HG03139 (cell line): Measurements from ENCODE around the gene DNAJC6.

Experiments used
- ATAC-seq: cut with Tn5 transposase; IDR thresholded peaks from one replicate; pipeline ENCODE4 v1.9.1; 2021; ENCODE audit not compliant: unreplicated experiment

Gene DNAJC6

DNA sequence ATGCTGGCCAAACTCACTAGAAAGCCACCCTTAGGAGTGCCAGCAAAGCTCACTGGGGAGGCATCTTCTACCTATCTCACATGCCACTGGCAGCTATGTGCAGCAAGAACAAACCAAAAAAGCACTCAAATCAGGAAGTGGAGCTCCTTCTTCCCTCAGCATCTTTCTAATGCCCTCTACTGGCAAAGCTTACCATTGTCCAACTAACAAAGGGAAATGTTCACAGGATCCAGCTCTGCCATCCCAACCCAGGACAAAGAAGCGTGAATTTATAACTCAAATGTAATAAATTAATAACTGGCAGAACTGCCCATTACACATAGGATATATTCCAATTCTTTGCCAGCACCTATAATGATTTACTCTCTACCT, 150.0 kb downstream of the DNAJC6 start:
- no peak for ATAC-seq
